Measurements from ENCODE around the gene MNX1.

MNX1 gene

DNA sequence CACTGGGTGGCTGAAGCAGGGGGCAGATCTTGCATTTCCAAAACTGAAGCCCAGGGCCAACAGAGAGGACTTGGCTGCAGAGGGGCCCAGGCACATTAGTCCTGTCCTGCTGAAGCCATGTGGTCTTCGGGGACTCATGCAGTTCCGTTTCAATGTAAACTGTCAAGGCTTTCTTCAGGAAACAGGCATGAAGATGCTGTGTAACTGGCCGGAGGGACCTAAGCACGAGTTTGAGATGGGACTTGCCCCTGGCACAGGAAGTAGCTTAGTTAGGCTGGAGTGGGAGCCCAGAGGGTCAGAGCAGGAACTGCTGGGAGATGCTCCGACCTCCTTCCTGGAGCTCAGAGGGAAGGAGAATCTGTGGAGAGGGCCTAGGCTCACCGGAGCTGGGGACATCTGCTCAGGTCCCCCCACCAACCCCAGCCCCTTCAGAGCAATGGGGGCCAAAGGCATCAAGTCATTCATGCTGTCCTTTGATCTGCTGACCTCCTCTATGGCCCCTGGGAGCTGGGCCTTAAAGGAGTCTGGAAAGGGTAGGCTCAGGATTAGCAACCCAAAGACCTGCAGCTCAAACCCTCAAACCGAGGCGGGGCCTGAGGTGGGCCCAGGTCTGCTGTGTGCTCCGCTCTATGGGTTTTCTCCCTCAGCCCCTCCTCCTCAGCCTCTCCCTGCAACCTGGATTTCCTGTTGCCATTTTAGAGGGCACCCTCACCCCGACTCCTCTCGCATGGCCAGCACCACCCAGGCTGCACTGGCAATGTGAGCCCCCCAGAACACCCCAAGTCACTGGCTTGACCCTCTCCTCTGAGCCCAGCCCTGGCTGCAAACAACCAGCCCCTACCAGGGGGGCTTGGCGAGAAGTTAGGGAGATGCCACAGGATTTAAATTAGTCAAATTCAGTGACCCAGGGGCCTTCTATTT lies 4.4 kb upstream of the MNX1 start:
- DNase-seq, result no peak

- DNase-seq, result no peak
Measured at GRCh38 chr7:157013602-157014549, 3.4 kb upstream of the MNX1 start.

DNA sequence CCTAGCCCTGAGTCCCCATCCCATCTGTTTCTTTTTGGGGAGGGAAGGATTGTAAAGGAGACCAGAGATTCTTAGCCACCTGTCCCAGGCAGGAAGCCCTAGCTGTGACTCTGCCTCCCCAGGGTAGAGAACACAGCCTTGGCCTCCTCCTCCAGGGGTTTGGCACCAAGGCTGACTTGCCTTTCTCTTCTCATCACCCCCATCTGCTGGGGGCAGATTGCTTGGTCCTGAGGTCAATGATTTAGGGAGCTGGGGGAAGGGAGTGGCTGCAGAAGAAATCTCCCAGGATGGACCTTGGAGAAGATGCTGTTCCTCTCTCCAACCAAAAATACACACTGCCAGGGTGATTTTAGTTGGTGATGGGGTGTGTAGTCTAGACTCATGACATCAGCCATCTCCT lies 2.6 kb upstream of the MNX1 start:
- DNase-seq, result no peak

DNA sequence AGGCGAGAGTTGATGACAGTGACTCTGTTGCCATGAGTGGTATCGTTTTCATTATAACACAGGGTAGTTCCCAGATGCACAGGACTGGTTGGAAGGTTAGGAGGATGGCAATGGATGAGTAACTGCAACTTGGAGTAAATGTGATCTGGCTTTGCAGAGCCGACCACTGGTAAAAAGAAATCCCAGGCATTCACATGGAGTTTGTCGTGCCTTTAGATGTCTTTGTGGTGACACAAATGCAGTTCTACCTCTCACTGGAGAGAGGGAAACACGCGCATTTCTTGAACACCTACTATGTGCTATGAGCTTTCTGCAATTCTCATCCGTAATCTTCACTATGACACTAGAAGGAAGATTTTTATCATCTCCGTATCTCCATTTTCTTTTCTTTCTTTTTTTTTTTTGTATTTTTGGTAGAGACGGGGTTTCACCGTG lies 1.7 kb upstream of the MNX1 start:
- DNase-seq, result no peak

- DNase-seq, result no peak
Measured at GRCh38 chr7:157011333-157012112, 1.1 kb upstream of the MNX1 start.

DNA sequence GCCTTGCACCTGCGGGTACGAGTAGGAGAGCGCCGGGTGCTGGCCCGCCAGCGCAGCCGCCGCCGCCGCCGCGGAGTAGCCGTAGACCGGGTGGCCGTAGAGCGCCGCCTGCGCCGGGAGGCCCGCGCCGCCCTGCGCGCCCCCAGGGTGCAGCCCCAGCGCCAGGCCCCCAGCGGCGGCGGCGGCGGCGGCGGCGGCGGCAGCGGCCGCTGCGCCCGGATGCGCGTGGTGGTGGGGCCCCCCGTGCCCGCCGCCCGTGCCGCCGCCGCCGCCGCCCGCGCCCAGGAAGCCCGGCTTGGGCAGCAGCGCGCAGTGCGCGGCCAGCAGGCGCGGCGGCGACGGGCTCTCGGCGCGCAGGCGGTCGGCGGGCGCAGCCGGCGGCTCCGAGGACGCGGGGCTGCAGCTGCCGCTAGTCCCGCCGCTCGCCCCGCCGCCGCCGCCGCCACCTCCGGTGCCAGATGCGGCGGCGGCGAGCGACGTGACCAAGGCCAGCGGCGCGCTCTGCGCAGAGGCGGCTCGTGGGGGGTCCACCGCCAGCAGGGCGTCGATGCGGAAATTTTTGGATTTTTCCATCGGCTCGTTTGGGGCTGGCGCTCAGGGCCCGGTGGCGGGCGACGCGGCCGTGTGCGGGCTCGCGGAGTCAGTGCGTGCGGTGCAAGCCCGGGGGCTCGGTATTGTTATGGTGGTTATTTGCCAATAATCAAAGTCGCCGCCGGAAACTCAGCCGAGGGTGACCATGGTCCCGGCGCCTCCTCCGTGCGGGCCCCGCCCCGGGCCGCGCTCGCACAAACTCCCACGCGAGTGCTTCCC lies 480 bp downstream of the MNX1 start:
- no peak for DNase-seq

- no peak for DNase-seq
Measured at GRCh38 chr7:157009170-157009777, 1.2 kb downstream of the MNX1 start.

DNA sequence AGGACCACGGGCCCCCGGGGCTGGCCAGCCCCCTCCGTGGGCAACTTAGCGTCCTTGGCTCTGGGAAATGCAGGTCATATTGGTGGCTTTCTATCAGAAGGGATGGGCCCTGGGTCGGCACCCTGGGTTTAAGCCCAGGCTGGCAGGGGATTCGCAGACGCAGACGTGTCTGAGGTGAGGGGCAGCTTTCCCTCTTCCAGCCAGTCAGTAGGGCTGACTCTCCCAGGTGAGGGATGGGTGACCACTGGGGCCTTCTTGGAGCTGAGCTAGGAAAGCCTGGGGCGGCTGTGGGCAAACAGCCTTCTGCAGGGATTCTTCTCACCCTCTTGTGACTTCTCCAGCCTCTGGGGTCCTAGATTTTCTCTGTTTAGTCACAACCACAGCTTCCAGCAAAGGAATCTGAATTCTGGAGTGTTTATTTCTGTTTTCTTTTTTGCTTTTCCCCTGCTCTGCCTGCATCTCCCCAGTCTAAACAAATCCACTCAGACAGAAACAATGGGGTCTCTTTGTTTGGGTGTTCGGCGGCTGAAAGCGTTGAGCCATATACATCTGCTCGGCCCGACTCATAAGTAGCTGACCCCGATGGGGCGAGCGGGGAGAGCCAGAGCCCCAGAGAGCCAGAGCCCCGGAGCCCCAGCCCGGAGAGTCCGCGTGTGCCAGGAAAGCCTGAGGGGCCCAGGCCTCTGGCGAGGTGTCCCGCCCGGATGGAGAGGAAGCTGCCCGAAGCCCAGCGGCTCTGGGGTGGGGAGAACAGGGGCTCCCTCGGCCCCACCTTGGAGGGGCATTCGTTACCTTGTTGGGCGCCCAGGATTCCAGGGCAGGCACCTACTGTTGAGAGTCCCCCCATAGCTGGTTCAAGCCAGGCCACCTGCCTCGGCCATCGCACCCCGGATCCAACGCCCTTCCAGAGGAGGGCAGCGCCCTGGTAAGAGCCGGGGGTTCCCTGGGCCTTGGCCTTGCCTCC lies 2.0 kb downstream of the MNX1 start:
- DNase-seq, result no peak

DNA sequence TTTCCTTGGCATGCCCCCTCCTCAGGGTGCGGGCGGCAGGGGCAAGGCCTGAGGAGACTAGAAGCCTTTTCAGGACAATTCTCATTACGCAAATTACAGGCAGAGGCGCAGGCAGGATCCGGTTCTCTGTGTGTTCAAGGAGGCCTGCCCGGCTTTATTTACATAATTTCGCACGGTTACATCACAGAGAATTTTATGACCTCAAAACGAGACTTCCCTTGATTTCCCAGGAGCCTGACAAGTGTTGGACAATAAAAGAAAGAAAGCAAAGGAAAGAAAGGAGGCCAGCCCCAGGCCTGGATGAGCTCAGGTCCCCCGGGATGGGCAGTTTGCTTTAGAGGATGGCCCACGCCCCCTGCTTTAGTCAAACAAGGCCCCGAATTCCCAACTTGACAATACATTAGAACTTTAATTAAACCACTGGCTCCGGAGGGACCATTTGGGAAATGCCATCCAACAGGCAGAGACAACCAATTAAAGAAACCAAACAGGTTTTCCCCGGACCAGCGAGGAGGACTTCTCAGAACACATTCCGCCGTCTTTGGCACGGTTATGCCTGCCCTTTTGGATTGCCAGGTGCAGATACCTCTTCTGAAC lies 2.9 kb downstream of the MNX1 start:
- DNase-seq, result no peak

- no peak for DNase-seq
Measured at GRCh38 chr7:157006829-157007469, 3.5 kb downstream of the MNX1 start.

- no peak for DNase-seq
Measured at GRCh38 chr7:157006205-157006747, 4.2 kb downstream of the MNX1 start.

DNA sequence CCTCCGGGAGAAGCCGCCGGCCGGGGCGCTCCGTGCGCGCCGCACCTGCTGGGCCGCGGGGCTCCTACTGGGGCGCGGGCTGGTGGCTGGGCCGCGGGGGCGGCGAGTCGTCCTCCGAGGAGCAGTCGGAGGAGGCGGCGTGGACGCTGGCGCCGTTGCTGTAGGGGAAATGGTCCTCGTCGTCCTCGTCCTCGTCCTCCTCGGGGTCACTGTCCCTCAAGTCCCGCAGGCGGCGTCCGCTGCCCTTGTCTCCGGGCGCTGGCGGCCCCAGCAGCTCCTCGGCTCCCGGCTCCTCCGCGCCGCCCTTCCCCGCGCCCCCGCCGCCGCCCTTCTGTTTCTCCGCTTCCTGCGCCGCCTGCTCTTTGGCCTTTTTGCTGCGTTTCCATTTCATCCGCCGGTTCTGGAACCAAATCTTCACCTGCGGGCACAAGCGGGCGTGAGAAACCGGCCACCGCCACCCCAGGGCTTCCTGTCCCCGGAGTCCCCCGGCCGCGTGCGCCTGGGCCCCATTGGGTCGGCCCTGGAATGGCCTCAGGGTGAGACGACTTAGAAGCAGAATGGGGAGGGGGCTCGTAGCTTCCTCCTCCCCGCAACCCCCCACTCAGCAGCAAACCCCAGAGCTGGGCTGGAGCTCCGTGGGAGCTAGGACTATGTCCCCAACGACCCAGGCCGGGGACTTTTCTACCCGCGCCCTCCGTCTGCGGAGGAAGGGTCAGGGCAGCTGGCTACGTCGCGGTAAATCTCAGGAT lies 4.8 kb downstream of the MNX1 start:
- DNase-seq, result no peak

DNA sequence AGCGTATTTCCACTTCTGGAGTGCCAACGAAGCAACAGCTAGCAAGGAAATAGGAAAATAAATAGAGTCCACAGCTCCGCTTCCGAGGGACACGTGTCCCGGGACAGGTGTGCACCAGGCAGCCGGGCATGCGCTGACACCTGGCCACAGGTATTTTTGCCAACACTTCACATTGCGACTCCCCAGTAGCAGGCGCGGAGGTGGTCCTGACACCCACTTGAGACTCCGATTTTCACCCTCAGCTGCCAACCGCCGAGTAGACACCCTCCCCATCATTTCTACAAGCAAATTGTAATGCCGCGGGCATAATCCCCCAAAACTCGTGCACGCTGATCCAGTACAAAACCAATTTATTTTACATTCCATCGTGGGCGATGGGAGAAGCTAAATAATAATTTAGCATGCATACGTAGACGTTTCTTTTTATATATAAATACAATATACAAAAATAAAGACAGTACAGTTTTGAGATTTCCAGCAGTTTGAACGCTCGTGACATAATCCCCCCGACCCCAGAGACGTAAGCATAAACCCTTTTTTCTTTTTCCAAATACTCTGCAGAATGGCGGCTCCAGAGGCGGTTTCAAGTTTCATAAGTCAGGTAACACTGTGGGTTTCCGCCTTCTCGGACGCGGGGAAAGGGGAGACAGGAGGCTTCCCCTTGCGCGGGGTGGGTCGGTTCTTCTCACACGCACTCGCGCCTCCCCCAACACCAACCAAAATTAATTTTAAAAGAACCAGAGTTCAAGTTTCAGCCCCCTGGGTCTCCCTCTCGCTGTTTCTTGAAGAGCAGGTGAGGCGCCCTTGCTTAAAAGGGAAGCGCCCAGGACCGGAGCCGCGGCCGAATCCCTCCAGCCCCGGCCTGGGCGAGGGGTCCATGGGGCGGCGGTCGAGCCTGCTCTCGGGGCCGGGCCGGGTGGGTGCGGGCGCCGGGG lies 5.7 kb downstream of the MNX1 start:
- DNase-seq, result no peak

DNA sequence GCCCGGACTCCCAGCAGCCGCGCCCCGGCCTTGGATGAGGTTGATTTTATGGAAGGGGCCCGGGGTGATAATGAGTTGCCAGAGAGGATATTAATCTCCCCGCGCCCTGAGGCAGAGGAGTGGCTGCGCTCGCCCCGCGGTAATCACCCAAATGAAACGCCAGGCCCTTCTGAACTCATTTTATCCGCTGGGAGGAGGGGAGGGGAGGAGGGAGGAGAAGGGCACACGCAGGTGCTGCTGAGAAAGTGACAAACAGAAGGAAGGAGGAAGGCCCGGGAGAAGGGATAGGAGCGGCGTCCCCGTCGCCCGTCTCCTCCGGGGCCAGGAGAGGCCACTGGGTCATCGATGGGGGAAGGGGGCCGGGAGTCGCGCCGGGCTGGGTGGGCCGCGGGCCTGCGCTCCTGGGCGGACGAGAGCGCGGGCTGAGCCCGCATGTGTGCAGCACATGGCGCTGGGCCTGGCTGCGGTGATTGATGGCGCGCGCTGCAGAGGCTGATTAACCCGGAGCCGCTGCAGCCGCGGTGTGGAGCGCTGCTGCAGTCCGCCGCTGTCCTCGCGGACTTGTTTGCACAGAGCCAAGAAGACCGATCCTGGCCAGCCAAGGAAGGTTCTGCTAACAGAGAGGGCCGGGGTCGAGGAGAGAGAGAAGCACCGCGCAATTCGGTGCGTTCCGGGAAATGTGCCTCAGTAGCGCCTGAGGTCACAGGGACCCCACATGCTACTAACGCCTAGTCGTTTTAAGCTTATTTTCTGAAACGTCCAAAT lies 6.5 kb downstream of the MNX1 start:
- DNase-seq, result no peak

- DNase-seq, result no peak
Measured at GRCh38 chr7:157003445-157003755, 7.1 kb downstream of the MNX1 start.

GRCh38 chr7:157002819-157003421 lies 7.5 kb downstream of the MNX1 start:
- DNase-seq, result no peak
